CD14-positive monocyte (primary cell): ENCODE measurements around the gene GLIS2. TPM values are rescaled to one million over a fixed set of nuclear protein-coding genes. Genes with fewer than 3 reads are reported as not detected.
A peak's percentile ranks its signal among the peaks of the same experiment; 100 is the strongest.

ENCODE experiments used
- DNase-seq, 3 donors: peaks; one replicate each; pipeline ENCODE4 v3.0.0-alpha.2; 2011 to 2022
- H2AFZ ChIP-seq: 2 replicates; pipeline ENCODE4 v1.6.0; 2012; ENCODE audit warnings: mild to moderate bottlenecking, low read depth, low read length, inconsistent platforms; ENCODE audit not compliant: insufficient read depth, poor library complexity, severe bottlenecking
- H3K27ac ChIP-seq, 2 donors: 1 replicate in 1 of 2; 2 replicates in 1 of 2; pipeline ENCODE4 v1.5.1; 2012 to 2013; ENCODE audit warnings: low read length in 2 of 2, control low read depth in 1 of 2, inconsistent platforms in 1 of 2, low read depth in 1 of 2, mild to moderate bottlenecking in 1 of 2
- H3K27me3 ChIP-seq, 2 donors: one replicate each; pipeline versions ENCODE4 v1.6.0 to v1.6.1; 2011 to 2013; ENCODE audit warnings: low read length in 2 of 2; ENCODE audit not compliant: control insufficient read depth in 2 of 2, insufficient read depth in 2 of 2
- H3K36me3 ChIP-seq, 2 donors: replicated peaks in 1 of 2; 1 replicate in 1 of 2; 2 replicates in 1 of 2; pipeline versions ENCODE4 v1.5.1 to v1.6.1; 2012 to 2013; ENCODE audit warnings: low read length in 2 of 2, control low read depth in 1 of 2, inconsistent platforms in 1 of 2, mild to moderate bottlenecking in 1 of 2; ENCODE audit not compliant: insufficient read depth in 2 of 2, control insufficient read depth in 1 of 2
- H3K4me1 ChIP-seq, 2 donors: 1 replicate in 1 of 2; 2 replicates in 1 of 2; pipeline versions ENCODE4 v1.5.1 to v1.6.1; 2012 to 2013; ENCODE audit warnings: low read length in 2 of 2, control low read depth in 1 of 2, inconsistent platforms in 1 of 2, mild to moderate bottlenecking in 1 of 2, moderate library complexity in 1 of 2; ENCODE audit not compliant: insufficient read depth in 2 of 2, control insufficient read depth in 1 of 2
- H3K4me2 ChIP-seq: replicated peaks from 2 replicates; pipeline ENCODE3; 2012; ENCODE audit warnings: low read length, moderate library complexity, mild to moderate bottlenecking; ENCODE audit not compliant: poor library complexity, severe bottlenecking; ENCODE audit errors: extremely low read depth
- H3K4me3 ChIP-seq, 3 experiments: fragments of 200-600 bp in 1 of 3; sonication (generic) in 1 of 3; replicated peaks in 1 of 3; 1 replicate in 2 of 3; 2 replicates in 1 of 3; pipeline ENCODE4 v1.5.1; 2011 to 2013; ENCODE audit warnings: low read length in 3 of 3, mild to moderate bottlenecking in 3 of 3, control low read depth in 2 of 3, low read depth in 2 of 3, inconsistent platforms in 1 of 3, moderate library complexity in 1 of 3
- H3K79me2 ChIP-seq: 2 replicates; pipeline ENCODE4 v1.6.0; 2012; ENCODE audit warnings: mild to moderate bottlenecking, control low read depth, inconsistent platforms, low read length, moderate library complexity; ENCODE audit not compliant: insufficient read depth
- H3K9ac ChIP-seq: 2 replicates; pipeline ENCODE4 v1.6.0; 2017; ENCODE audit warnings: low read length, mild to moderate bottlenecking; ENCODE audit not compliant: insufficient read depth, poor library complexity, severe bottlenecking
- H3K9me3 ChIP-seq, 2 donors: replicated peaks in 1 of 2; 1 replicate in 1 of 2; 2 replicates in 1 of 2; pipeline versions ENCODE4 v1.5.1 to v1.6.1; 2012 to 2013; ENCODE audit warnings: low read length in 2 of 2, control low read depth in 1 of 2; ENCODE audit not compliant: control insufficient read depth in 1 of 2, insufficient read depth in 1 of 2
- H4K20me1 ChIP-seq: 2 replicates; pipeline ENCODE4 v1.6.0; 2012; ENCODE audit warnings: mild to moderate bottlenecking, low read length, control low read depth, moderate library complexity; ENCODE audit not compliant: insufficient read depth
- H3K27ac Mint-ChIP-seq, 7 donors: one replicate each; pipeline ENCODE4 v1.8.0; 2020; ENCODE audit warnings: mild to moderate bottlenecking in 7 of 7, mixed read lengths in 7 of 7, moderate library complexity in 6 of 7, inconsistent platforms in 2 of 7
- H3K27me3 Mint-ChIP-seq, 3 donors: one replicate each; pipeline ENCODE4 v1.8.0; 2021 to 2022; ENCODE audit warnings: low read depth in 3 of 3, mild to moderate bottlenecking in 3 of 3, mixed read lengths in 3 of 3, moderate library complexity in 3 of 3, inconsistent platforms in 1 of 3
- H3K36me3 Mint-ChIP-seq, 2 donors: one replicate each; pipeline ENCODE4 v1.8.0; 2020; ENCODE audit warnings: mixed read lengths in 2 of 2, inconsistent platforms in 1 of 2, mild to moderate bottlenecking in 1 of 2
- H3K4me1 Mint-ChIP-seq: one replicate; pipeline ENCODE4 v1.8.0; 2020; ENCODE audit warnings: mild to moderate bottlenecking, mixed read lengths
- H3K4me3 Mint-ChIP-seq, 2 donors: one replicate each; pipeline ENCODE4 v1.8.0; 2020; ENCODE audit warnings: mild to moderate bottlenecking in 2 of 2, mixed read lengths in 2 of 2, moderate library complexity in 1 of 2
- H3K9me3 Mint-ChIP-seq, 7 donors: one replicate each; pipeline ENCODE4 v1.8.0; 2020 to 2022; ENCODE audit warnings: mixed read lengths in 7 of 7, mild to moderate bottlenecking in 6 of 7, moderate library complexity in 6 of 7, inconsistent platforms in 2 of 7
- CTCF ChIP-seq: fragments of 200-600 bp; IDR thresholded peaks from one replicate; pipeline ENCODE4 v1.8.0; 2022; ENCODE audit warnings: antibody characterized with exemption, mild to moderate bottlenecking
- WGBS: methylation state at CpG from one replicate; pipeline ENCODE4 v1.1.5; 2013; ENCODE audit warnings: missing lambda C conversion rate; ENCODE audit not compliant: insufficient coverage; 5-methylcytosine and 5-hydroxymethylcytosine counted together
- intact Hi-C, 2 donors: fragments of 100-400 bp; cut with micrococcal nuclease; formaldehyde crosslinking; loops; one replicate each; pipeline versions ENCODE4 v1.15.0 to v1.15.1; 2023
- polyA plus RNA-seq, 3 donors: library from polyadenylated mRNA; depleted of rRNA in 1 of 3; unstranded in 2 of 3; stranded (reverse) in 1 of 3; fragments of 300-500 nt in 2 of 3; fragments of >200 nt in 1 of 3; fragmentation: Illumina TruSeq in 2 of 3; gene quantifications; 1 replicate in 2 of 3; 2 replicates in 1 of 3; pipeline ENCODE4 v1.2.3, GENCODE V29; 2012 to 2021

GLIS2 gene
- polyA plus RNA-seq, 3 donors, result 0.03 TPM; not detected in 2

GRCh38 chr16:4366016-4366415, 50.1 kb downstream of the GLIS2 start:
- Mint-ChIP-seq H3K27ac (no peak overlapping the region), H3K4me1 (no peaks in the 10 kb centered on the region), H3K36me3 (peaks cover 50 to 85% of the 10 kb centered on the region in 2 donors), H3K4me3 (no peak overlapping the region), H3K27me3 (peaks cover 0 to 2% (median 1%) of the 10 kb centered on the region in 3 donors), H3K9me3 (no peaks in the 10 kb centered on the region)
- no peak overlapping the region for H2AFZ ChIP-seq
- intact Hi-C loops, result no loop called here
- H3K9me3 ChIP-seq, result no peaks in the 10 kb centered on the region
- H3K27ac ChIP-seq, result no peak overlapping the region
- H3K4me1 ChIP-seq, result no peaks in the 10 kb centered on the region
- WGBS, result 99% methylated on average over 11 of the region's 13 CpGs
- peaks cover 68 to 94% of the 10 kb centered on the region in 2 donors for H3K36me3 ChIP-seq
- no peaks in the 10 kb centered on the region for H3K27me3 ChIP-seq
- peaks cover 14% of the 10 kb centered on the region for H3K79me2 ChIP-seq
- no peak overlapping the region for H3K4me2 ChIP-seq
- no peak overlapping the region for H3K9ac ChIP-seq
- H3K4me3 ChIP-seq, result no peak overlapping the region
- TF ChIP-seq CTCF, result no peak
- DNase-seq, result no peak
- H4K20me1 ChIP-seq, result peaks cover 93% of the 10 kb centered on the region

GRCh38 chr16:4367393-4367856, 51.6 kb downstream of the GLIS2 start:
- peaks cover 2 to 3% (median 2%) of the 10 kb centered on the region in 3 donors for H3K27me3 Mint-ChIP-seq
- peaks cover 54 to 80% of the 10 kb centered on the region in 2 donors for H3K36me3 ChIP-seq
- intact Hi-C loops, result no loop called here
- DNase-seq, result no peak
- H3K9me3 ChIP-seq, result no peaks in the 10 kb centered on the region
- no peak overlapping the region for H3K4me3 Mint-ChIP-seq
- H3K4me1 Mint-ChIP-seq, result peaks cover 6% of the 10 kb centered on the region
- TF ChIP-seq CTCF, result no peak
- no peak overlapping the region for H3K4me3 ChIP-seq
- H3K9me3 Mint-ChIP-seq, result no peaks in the 10 kb centered on the region
- no peak overlapping the region for H3K27ac ChIP-seq
- H3K4me2 ChIP-seq, result no peak overlapping the region
- no peaks in the 10 kb centered on the region for H3K27me3 ChIP-seq
- H2AFZ ChIP-seq, result no peak overlapping the region
- H3K27ac Mint-ChIP-seq, result peak overlapping the region in 2 of 7 donors; percentile 2 to 50
- peaks cover 20% of the 10 kb centered on the region for H3K79me2 ChIP-seq
- H3K4me1 ChIP-seq, result peaks cover 4 to 12% of the 10 kb centered on the region in 2 donors
- H3K9ac ChIP-seq, result no peak overlapping the region
- peaks cover 93% of the 10 kb centered on the region for H4K20me1 ChIP-seq
- H3K36me3 Mint-ChIP-seq, result peaks cover 38 to 71% of the 10 kb centered on the region in 2 donors
- WGBS, result 100% methylated on average over 3 of the region's 5 CpGs
